HepG2 (cell line): ENCODE measurements around the gene RUNX3. TPM values are rescaled to one million over a fixed set of nuclear protein-coding genes. Genes with fewer than 3 reads are reported as not detected.

Experiments used
- ATAC-seq: fragments of 200-7000 bp; cut with Tn5 transposase; 3 replicates; pipeline ENCODE4 v1.9.1; 2020; ENCODE audit warnings: mild to moderate bottlenecking, moderate library complexity
- BruUV-seq: library from RNA; stranded (reverse); fragments of 400-500 nt; replicated peaks from 2 replicates; lab custom pipeline; 2021; lab: Mats Ljungman, UMichigan
- CTCF ChIA-PET: fragments of 300-600 bp; formaldehyde crosslinking; extraction: SDS; loops from one replicate; lab custom pipeline; 2021; ENCODE audit warnings: low total read pairs, inconsistent platforms, low intra/inter-chr PET ratio; lab: Yijun Ruan, JAX
- POLR2A ChIA-PET: fragments of 350-600 bp; sonication (Branson Sonifier 250); formaldehyde crosslinking; loops from one replicate; lab custom pipeline; 2020; ENCODE audit warnings: antibody characterized with exemption, inconsistent platforms; lab: Yijun Ruan, JAX
- DNase-seq: peaks from one replicate; pipeline ENCODE4 v3.0.0-alpha.2; 2015; ENCODE audit warnings: low spot score
- FAIRE-seq: peaks from 3 replicates; lab custom pipeline; 2011; peaks lifted over from hg19 to GRCh38; lab: Jason Lieb, UNC
- H2AFZ ChIP-seq: one replicate; pipeline ENCODE4 v1.6.1; 2011; ENCODE audit warnings: low read length, inconsistent platforms
- H3K27ac ChIP-seq: fragments of 300-600 bp; 3 replicates; pipeline ENCODE4 v1.8.0; 2011; ENCODE audit warnings: mixed run types, mild to moderate bottlenecking, mixed read lengths, low read length, inconsistent platforms; ENCODE audit not compliant: insufficient read depth; ENCODE audit errors: extremely low read length
- H3K27me3 ChIP-seq, 2 experiments: fragments of 200-600 bp in 1 of 2; 2 replicates in 1 of 2; 3 replicates in 1 of 2; pipeline versions ENCODE4 v1.6.0 to v1.8.0; 2011; ENCODE audit warnings: low read length in 2 of 2, mild to moderate bottlenecking in 2 of 2, moderate library complexity in 2 of 2, inconsistent platforms in 1 of 2; ENCODE audit not compliant: insufficient read depth in 2 of 2, control insufficient read depth in 1 of 2
- H3K36me3 ChIP-seq, 2 experiments: fragments of 200-600 bp in 1 of 2; replicated peaks in 1 of 2; 2 replicates in 1 of 2; 3 replicates in 1 of 2; pipeline versions ENCODE4 v1.5.1 to v1.8.0; 2011; ENCODE audit warnings: low read length in 2 of 2, inconsistent platforms in 1 of 2; ENCODE audit not compliant: insufficient read depth in 2 of 2, control insufficient read depth in 1 of 2
- H3K4me1 ChIP-seq: 2 replicates; pipeline ENCODE4 v1.5.1; 2012; ENCODE audit warnings: low read length, inconsistent platforms; ENCODE audit not compliant: insufficient read depth
- H3K4me2 ChIP-seq: 2 replicates; pipeline ENCODE4 v1.6.0; 2011; ENCODE audit warnings: low read depth, low read length, inconsistent platforms
- H3K4me3 ChIP-seq, 3 experiments: fragments of 200-600 bp in 1 of 3; sonication (generic), shearing (Covaris generic) in 1 of 3; replicated peaks in 1 of 3; 2 replicates each; pipeline ENCODE4 v1.5.1; 2011 to 2016; ENCODE audit warnings: low read length in 3 of 3, inconsistent platforms in 2 of 3, low read depth in 2 of 3, mild to moderate bottlenecking in 2 of 3, control low read depth in 1 of 3, mixed read lengths in 1 of 3; ENCODE audit not compliant: insufficient read depth in 1 of 3
- H3K79me2 ChIP-seq: one replicate; pipeline ENCODE4 v1.6.1; 2011; ENCODE audit warnings: low read length, inconsistent platforms; ENCODE audit not compliant: insufficient read depth
- H3K9ac ChIP-seq: 2 replicates; pipeline ENCODE4 v1.6.0; 2011; ENCODE audit warnings: mild to moderate bottlenecking, low read depth, low read length, inconsistent platforms; ENCODE audit not compliant: insufficient read depth
- H3K9me3 ChIP-seq: 2 replicates; pipeline ENCODE4 v1.5.1; 2012; ENCODE audit warnings: mild to moderate bottlenecking, low read length
- H4K20me1 ChIP-seq: 2 replicates; pipeline ENCODE4 v1.6.0; 2011; ENCODE audit warnings: inconsistent platforms, mild to moderate bottlenecking, low read length, moderate library complexity; ENCODE audit not compliant: insufficient read depth
- CHCHD3 ChIP-seq: sonication (generic); formaldehyde crosslinking; IDR thresholded peaks from 2 replicates; pipeline ENCODE4 v1.8.0; 2022; ENCODE audit warnings: mild to moderate bottlenecking, missing genetic modification reagents, moderate library complexity
- CREM ChIP-seq, 2 experiments: sonication (generic) in 1 of 2; formaldehyde crosslinking in 1 of 2; IDR thresholded peaks; 2 replicates each; pipeline versions ENCODE4 v1.4.0 to v1.6.1; 2016 to 2020; ENCODE audit warnings: antibody characterized with exemption in 1 of 2, mild to moderate bottlenecking in 1 of 2, missing genetic modification reagents in 1 of 2
- EEA1 ChIP-seq: sonication (generic); formaldehyde crosslinking; IDR thresholded peaks from 2 replicates; pipeline ENCODE4 v1.5.1; 2020; ENCODE audit warnings: mild to moderate bottlenecking, missing genetic modification reagents, borderline replicate concordance
- FLYWCH1 ChIP-seq: sonication (generic); formaldehyde crosslinking; IDR thresholded peaks from 2 replicates; pipeline ENCODE4 v1.8.1; 2023; ENCODE audit warnings: mild to moderate bottlenecking, missing genetic modification reagents
- FOXJ3 ChIP-seq: sonication (generic); formaldehyde crosslinking; IDR thresholded peaks from 2 replicates; pipeline ENCODE4 v1.4.0; 2020; ENCODE audit warnings: missing genetic modification reagents, mild to moderate bottlenecking, borderline replicate concordance
- HES4 ChIP-seq: sonication (generic); formaldehyde crosslinking; IDR thresholded peaks from 2 replicates; pipeline ENCODE4 v1.9.0; 2021; ENCODE audit warnings: mild to moderate bottlenecking, missing genetic modification reagents, borderline replicate concordance
- KLF12 ChIP-seq: sonication (generic); formaldehyde crosslinking; IDR thresholded peaks from 2 replicates; pipeline ENCODE4 v1.4.0; 2020; ENCODE audit warnings: missing genetic modification reagents, borderline replicate concordance
- SMC3 ChIP-seq: IDR thresholded peaks from 2 replicates; pipeline ENCODE4 v1.6.1; 2011; ENCODE audit warnings: low read length, improper control_type of control experiment
- U2AF1 ChIP-seq: fragments of 200-400 bp; formaldehyde crosslinking; optimal IDR thresholded peaks from 2 replicates; pipeline ENCODE3; 2017; ENCODE audit warnings: mild to moderate bottlenecking, low read depth, low read length
- ZBTB20 ChIP-seq: sonication (generic); formaldehyde crosslinking; IDR thresholded peaks from 2 replicates; pipeline ENCODE4 v1.8.1; 2023; ENCODE audit warnings: missing genetic modification reagents, low read depth, mild to moderate bottlenecking, borderline replicate concordance
- ZNF230 ChIP-seq: sonication (generic); formaldehyde crosslinking; IDR thresholded peaks from 2 replicates; pipeline ENCODE4 v1.4.0; 2020; ENCODE audit warnings: mild to moderate bottlenecking, missing genetic modification reagents
- ZNF282 ChIP-seq: fragments of 450-650 bp; IDR thresholded peaks from 2 replicates; pipeline ENCODE4 v1.6.1; 2018; ENCODE audit not compliant: partially characterized antibody
- WGBS: methylation state at CpG from one replicate; pipeline ENCODE4 v1.1.6; 2017; ENCODE audit warnings: low lambda C conversion rate; 5-methylcytosine and 5-hydroxymethylcytosine counted together
- in situ Hi-C: cut with HindIII; loops from 2 replicates; pipeline ENCODE4 v1.10.0; 2017; ENCODE audit warnings: low pct_unique_long_range_greater_than_20kb; ENCODE audit not compliant: extremely low pct_ligation_motif_present
- intact Hi-C: fragments of 100-400 bp; cut with micrococcal nuclease; formaldehyde crosslinking; loops from one replicate; pipeline ENCODE4 v1.10.0; 2022; ENCODE audit not compliant: unreplicated experiment
- polyA plus RNA-seq, 8 experiments: library from polyadenylated mRNA; depleted of rRNA in 3 of 8; stranded (reverse) in 7 of 8; unstranded in 1 of 8; fragments of >200 nt; fragmentation: Illumina TruSeq in 4 of 8; extraction: Trizol in 4 of 8; gene quantifications; 2 replicates each; pipeline versions ENCODE4 v1.2.1 to v1.2.3, GENCODE V29; 2011 to 2016; ENCODE audit warnings: low read depth in 4 of 8, missing spikeins in 1 of 8, mixed read lengths in 1 of 8; ENCODE audit not compliant: insufficient read depth in 1 of 8
- total RNA-seq, 5 experiments: library from RNA; depleted of rRNA; stranded (reverse); fragments of >200 nt; fragmentation: Illumina TruSeq; extraction: Trizol; gene quantifications; 2 replicates each; pipeline ENCODE4 v1.2.3, GENCODE V29; 2016; ENCODE audit warnings: low read depth in 1 of 5

Gene RUNX3
- total and polyA plus RNA-seq, 2 of the 13 experiments (the other 11 are each of a cell fraction or from before 2014, with no cell fraction given) = 0.04 to 0.22 TPM

DNA sequence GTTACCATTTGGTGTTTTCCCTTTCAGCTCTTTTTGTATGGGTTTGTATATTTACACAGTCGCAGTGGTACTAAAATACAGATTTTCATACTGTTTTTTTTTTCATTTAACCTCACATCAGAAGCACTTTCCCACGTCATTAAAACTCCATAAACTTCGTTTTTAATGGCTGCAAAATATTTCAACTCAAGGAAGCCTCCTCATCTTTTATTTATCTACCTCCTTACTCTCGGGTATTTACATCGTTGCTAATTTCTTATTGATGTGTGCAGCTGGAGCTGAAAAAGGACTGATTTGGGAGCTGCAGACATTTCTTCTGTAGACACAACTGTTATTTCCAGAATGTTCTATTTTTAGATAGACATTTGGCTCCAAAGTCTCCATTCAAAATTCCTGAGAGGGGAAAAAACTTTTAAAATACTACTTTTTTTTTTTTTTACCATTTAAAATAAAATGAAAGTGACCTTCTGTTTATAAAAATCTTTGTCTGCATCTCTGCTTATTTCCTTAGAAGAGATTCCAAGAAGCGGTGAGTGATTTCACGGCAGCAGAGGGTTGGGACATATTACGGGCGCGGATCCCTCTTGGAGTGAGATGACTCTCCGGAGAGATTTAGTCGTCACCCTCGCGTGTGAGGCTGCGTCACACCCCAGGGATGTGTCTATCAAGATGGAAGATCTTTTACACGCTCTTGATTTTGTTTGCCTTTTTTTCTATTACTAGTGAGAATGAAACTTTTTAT is 10.1 kb downstream of the RUNX3 start:
- H3K9ac ChIP-seq = no peak overlapping the region
- H3K4me1 ChIP-seq = peaks cover 27% of the 10 kb centered on the region
- POLR2A ChIA-PET = no interaction called here
- H3K27ac ChIP-seq = no peak overlapping the region
- H3K9me3 ChIP-seq = no peaks in the 10 kb centered on the region
- no peak for TF ChIP-seq U2AF1
- no peak for TF ChIP-seq EEA1 (CRISPR knock-in tag)
- no peak for TF ChIP-seq ZNF230 (CRISPR knock-in tag)
- no peak for TF ChIP-seq ZBTB20 (CRISPR knock-in tag)
- TF ChIP-seq FOXJ3 = no peak
- no peak for TF ChIP-seq FLYWCH1
- TF ChIP-seq CREM (IDR thresholded peaks at IDR 0.05) = no peak
- no peak for TF ChIP-seq CREM (CRISPR knock-in tag; IDR thresholded peaks at IDR 0.05)
- no peak for TF ChIP-seq HES4 (CRISPR knock-in tag)
- no peak for TF ChIP-seq KLF12 (CRISPR knock-in tag)
- no peak for TF ChIP-seq CHCHD3 (CRISPR knock-in tag)
- no peak for TF ChIP-seq ZNF282
- no peak for TF ChIP-seq SMC3
- TF ChIP-seq, all 625 proteins: peak for 0
- DNase-seq (no peak), FAIRE-seq (no peak), ATAC-seq (no peak)
- no TSS peak for BruUV-seq
- H3K79me2 ChIP-seq = no peaks in the 10 kb centered on the region
- H3K36me3 ChIP-seq = no peaks in the 10 kb centered on the region
- in situ Hi-C loops (no loop called here), intact Hi-C loops (no loop called here)
- no peak overlapping the region for H3K4me3 ChIP-seq
- H4K20me1 ChIP-seq = no peaks in the 10 kb centered on the region
- CTCF ChIA-PET = no interaction called here
- H2AFZ ChIP-seq = no peak overlapping the region
- H3K4me2 ChIP-seq = no peak overlapping the region
- 63% methylated on average over 16 of the region's 16 CpGs for WGBS
- H3K27me3 ChIP-seq = peaks cover 7 to 30% of the 10 kb centered on the region in 2 experiments; a peak in 4 of 5 replicates
